ENCODE measurements around the gene ATG5. TPM values are rescaled to one million over a fixed set of nuclear protein-coding genes. Genes with fewer than 3 reads are reported as not detected.

ATG5 gene
- total and polyA plus RNA-seq, 2 donors (not counting 1 experiment from before 2014, with no cell fraction given), result 13.6 to 26.3 TPM

- no peak overlapping the region for H3K27ac Mint-ChIP-seq
Observed at GRCh38 chr6:106186714-106187113, 138.8 kb downstream of the ATG5 start.

DNA sequence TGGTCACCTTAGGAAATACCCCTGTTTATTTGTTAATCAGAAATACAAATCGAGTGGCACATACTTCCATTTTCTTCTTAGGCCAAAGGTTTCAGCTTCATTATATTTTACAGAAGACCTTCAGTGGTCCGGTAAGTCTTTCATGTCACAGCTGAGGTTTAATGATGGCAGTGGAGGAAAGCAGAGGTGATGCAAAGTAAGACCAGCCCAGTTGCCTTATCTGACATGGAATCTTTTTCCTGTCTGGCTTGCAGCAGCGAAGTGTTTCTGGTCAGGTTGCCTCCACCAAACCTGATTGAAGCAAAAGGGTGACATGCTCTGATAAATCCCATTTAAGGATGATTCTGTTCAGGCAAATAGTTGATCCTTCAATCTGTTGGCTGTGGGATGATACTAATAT is 139.4 kb downstream of the ATG5 start:
- Mint-ChIP-seq H3K9me3 (ENCODE audit: insufficient read depth) (no peaks in the 10 kb centered on the region), H3K4me1 (peaks cover 9% of the 10 kb centered on the region), H3K4me3 (no peak overlapping the region), H3K27ac (no peak overlapping the region), H3K27me3 (no peaks in the 10 kb centered on the region)
- Histone ChIP-seq H3K79me2 (ENCODE audit: control insufficient read depth, insufficient read depth, low read length) (no peaks in the 10 kb centered on the region), H3K4me2 (replicated peaks; ENCODE audit: low read depth, low read length, poor library complexity, severe bottlenecking) (no peak overlapping the region), H3K9me3 (ENCODE audit: control extremely low read depth in 1 of 3, control insufficient read depth in 2 of 3, insufficient read depth in 1 of 3, low read length in 2 of 3) (no peaks in the 10 kb centered on the region), H3K36me3 (replicated peaks in 1 of 2; ENCODE audit: control extremely low read depth in 1 of 2, control insufficient read depth in 1 of 2, extremely low read depth in 1 of 2, insufficient read depth in 2 of 2, low read length in 1 of 2) (peaks cover 2 to 5% of the 10 kb centered on the region in 2 experiments), H2AFZ (ENCODE audit: insufficient read depth, low read depth, low read length, poor library complexity, severe bottlenecking) (no peak overlapping the region), H3K4me1 (ENCODE audit: control insufficient read depth in 2 of 2, insufficient read depth in 2 of 2, low read length in 2 of 2) (peaks cover 3 to 4% of the 10 kb centered on the region in 2 donors), H3K27ac (ENCODE audit: low read length in 2 of 2) (no peak overlapping the region), H3K27me3 (replicated peaks in 1 of 4; ENCODE audit: control extremely low read depth in 1 of 4, control insufficient read depth in 3 of 4, insufficient read depth in 4 of 4, low read length in 3 of 4) (no peaks in the 10 kb centered on the region), H4K20me1 (ENCODE audit: control insufficient read depth, insufficient read depth, low read length, poor library complexity, severe bottlenecking) (no peaks in the 10 kb centered on the region), H3K9ac (ENCODE audit: low read length) (no peak overlapping the region), H3K4me3 (ENCODE audit: control extremely low read depth in 1 of 5, extremely low read depth in 1 of 5, insufficient read depth in 1 of 5, low read depth in 2 of 5, low read length in 4 of 5) (no peak overlapping the region)
- intact Hi-C loops (cut with micrococcal nuclease), result no loop called here
- TF ChIP-seq, protein P1, sequence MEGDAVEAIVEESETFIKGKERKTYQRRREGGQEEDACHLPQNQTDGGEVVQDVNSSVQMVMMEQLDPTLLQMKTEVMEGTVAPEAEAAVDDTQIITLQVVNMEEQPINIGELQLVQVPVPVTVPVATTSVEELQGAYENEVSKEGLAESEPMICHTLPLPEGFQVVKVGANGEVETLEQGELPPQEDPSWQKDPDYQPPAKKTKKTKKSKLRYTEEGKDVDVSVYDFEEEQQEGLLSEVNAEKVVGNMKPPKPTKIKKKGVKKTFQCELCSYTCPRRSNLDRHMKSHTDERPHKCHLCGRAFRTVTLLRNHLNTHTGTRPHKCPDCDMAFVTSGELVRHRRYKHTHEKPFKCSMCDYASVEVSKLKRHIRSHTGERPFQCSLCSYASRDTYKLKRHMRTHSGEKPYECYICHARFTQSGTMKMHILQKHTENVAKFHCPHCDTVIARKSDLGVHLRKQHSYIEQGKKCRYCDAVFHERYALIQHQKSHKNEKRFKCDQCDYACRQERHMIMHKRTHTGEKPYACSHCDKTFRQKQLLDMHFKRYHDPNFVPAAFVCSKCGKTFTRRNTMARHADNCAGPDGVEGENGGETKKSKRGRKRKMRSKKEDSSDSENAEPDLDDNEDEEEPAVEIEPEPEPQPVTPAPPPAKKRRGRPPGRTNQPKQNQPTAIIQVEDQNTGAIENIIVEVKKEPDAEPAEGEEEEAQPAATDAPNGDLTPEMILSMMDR (IDR thresholded peaks at IDR 0.05), result no peak
- no peak for TF ChIP-seq EZH2 (IDR thresholded peaks at IDR 0.05; ENCODE audit: borderline replicate concordance, insufficient read depth, low read depth, low read length, poor library complexity, severe bottlenecking)
- POLR2A ChIA-PET, result no interaction called here
- WGBS (ENCODE audit: insufficient coverage), result 100% methylated on average over 2 of the region's 3 CpGs
- ATAC-seq (ENCODE audit: low read depth) (no peak), DNase-seq (no peak)
- CTCF ChIA-PET, result no interaction called here

More at GRCh38 chr6:106186714-106187113, 138.8 kb downstream of the ATG5 start:
- CTCF ChIA-PET, result no interaction called here
- Histone ChIP-seq H3K36me3 (replicated peaks in 1 of 2; ENCODE audit: control extremely low read depth in 1 of 2, control insufficient read depth in 1 of 2, extremely low read depth in 1 of 2, insufficient read depth in 2 of 2, low read length in 1 of 2) (peaks cover 2 to 5% of the 10 kb centered on the region in 2 experiments), H3K4me2 (replicated peaks; ENCODE audit: low read depth, low read length, poor library complexity, severe bottlenecking) (no peak overlapping the region), H3K79me2 (ENCODE audit: control insufficient read depth, insufficient read depth, low read length) (no peaks in the 10 kb centered on the region), H3K9ac (ENCODE audit: low read length) (no peak overlapping the region), H3K27ac (ENCODE audit: low read length in 2 of 2) (no peak overlapping the region), H3K4me3 (ENCODE audit: control extremely low read depth in 1 of 5, extremely low read depth in 1 of 5, insufficient read depth in 1 of 5, low read depth in 2 of 5, low read length in 4 of 5) (no peak overlapping the region), H3K27me3 (replicated peaks in 1 of 4; ENCODE audit: control extremely low read depth in 1 of 4, control insufficient read depth in 3 of 4, insufficient read depth in 4 of 4, low read length in 3 of 4) (no peaks in the 10 kb centered on the region), H2AFZ (ENCODE audit: insufficient read depth, low read depth, low read length, poor library complexity, severe bottlenecking) (no peak overlapping the region), H4K20me1 (ENCODE audit: control insufficient read depth, insufficient read depth, low read length, poor library complexity, severe bottlenecking) (no peaks in the 10 kb centered on the region), H3K4me1 (ENCODE audit: control insufficient read depth in 2 of 2, insufficient read depth in 2 of 2, low read length in 2 of 2) (peaks cover 3 to 4% of the 10 kb centered on the region in 2 donors), H3K9me3 (ENCODE audit: control extremely low read depth in 1 of 3, control insufficient read depth in 2 of 3, insufficient read depth in 1 of 3, low read length in 2 of 3) (no peaks in the 10 kb centered on the region)
- DNase-seq, result no peak
- intact Hi-C loops (cut with micrococcal nuclease), result no loop called here
- Mint-ChIP-seq H3K9me3 (ENCODE audit: insufficient read depth) (no peaks in the 10 kb centered on the region), H3K27me3 (no peaks in the 10 kb centered on the region), H3K4me3 (no peak overlapping the region), H3K4me1 (peaks cover 9% of the 10 kb centered on the region)
- POLR2A ChIA-PET, result no interaction called here
- no peak for ATAC-seq (ENCODE audit: low read depth)
- TF ChIP-seq EZH2 (IDR thresholded peaks at IDR 0.05; ENCODE audit: borderline replicate concordance, insufficient read depth, low read depth, low read length, poor library complexity, severe bottlenecking), result no peak
- TF ChIP-seq, protein P1 (IDR thresholded peaks at IDR 0.05), result no peak
- no CpG with 5 or more reads among the region's 2 CpGs for WGBS (ENCODE audit: insufficient coverage)

Measured in B cell (primary cell).